Activated CD4-positive, alpha-beta memory T cell treated with anti-CD3 and anti-CD28 coated beads for 36 hours (primary cell): ENCODE data around the gene NARS2. TPM values are rescaled to one million over a fixed set of nuclear protein-coding genes. Genes with fewer than 3 reads are reported as not detected.
A peak's percentile ranks its signal among the peaks of the same experiment; 100 is the strongest.
"Not testable (repeated sequence)": the region's sequence is repeated elsewhere in the genome, so short reads cannot be mapped to it uniquely, and the experiment has no call there.

Source experiments
- CTCF ChIA-PET: fragments of 350-600 bp; sonication (Branson Sonifier 250); formaldehyde crosslinking; loops from one replicate; lab custom pipeline; 2021; ENCODE audit warnings: antibody characterized with exemption, inconsistent platforms; lab: Charles Lee
- POLR2A ChIA-PET: fragments of 350-600 bp; sonication (Branson Sonifier 250); formaldehyde crosslinking; loops from one replicate; lab custom pipeline; 2021; ENCODE audit warnings: antibody characterized with exemption; lab: Charles Lee
- DNase-seq: peaks from one replicate; pipeline ENCODE4 v3.0.0-alpha.2; 2020
- H3K27ac Mint-ChIP-seq: one replicate; pipeline ENCODE4 v1.8.0; 2021; ENCODE audit warnings: mixed read lengths
- H3K27me3 Mint-ChIP-seq: one replicate; pipeline ENCODE4 v1.8.0; 2021; ENCODE audit warnings: mixed read lengths
- H3K36me3 Mint-ChIP-seq: one replicate; pipeline ENCODE4 v1.8.0; 2021; ENCODE audit warnings: mixed read lengths
- H3K4me1 Mint-ChIP-seq: one replicate; pipeline ENCODE4 v1.8.0; 2021; ENCODE audit warnings: low read depth, mixed read lengths
- H3K4me3 Mint-ChIP-seq: one replicate; pipeline ENCODE4 v1.8.0; 2021; ENCODE audit warnings: mild to moderate bottlenecking, mixed read lengths
- H3K9me3 Mint-ChIP-seq: one replicate; pipeline ENCODE4 v1.8.0; 2021; ENCODE audit warnings: mixed read lengths
- intact Hi-C: fragments of 100-400 bp; cut with micrococcal nuclease; formaldehyde crosslinking; loops from one replicate; pipeline ENCODE4 v1.15.1; 2023
- total RNA-seq, 2 experiments: library from RNA; stranded (reverse); gene quantifications; one replicate each; pipeline ENCODE4 v1.2.3, GENCODE V29; 2021

NARS2 gene
- total RNA-seq, 2 experiments from 2014 or later = 22.7 to 24.6 TPM

- no peak for DNase-seq
- no peak overlapping the region for H3K27ac Mint-ChIP-seq
- H3K9me3 Mint-ChIP-seq = no peaks in the 10 kb centered on the region
- H3K4me3 Mint-ChIP-seq = no peak overlapping the region
- ChIA-PET CTCF (interaction anchor here (1.1 kb wide), 1 partner anchor 94 kb away, joined by 3 read pairs; no protein-coding TSS in a partner anchor), POLR2A (no interaction called here)
- H3K27me3 Mint-ChIP-seq = no peaks in the 10 kb centered on the region
- peaks cover 4% of the 10 kb centered on the region for H3K4me1 Mint-ChIP-seq
- intact Hi-C loops = no loop called here
- H3K36me3 Mint-ChIP-seq = peaks cover 16% of the 10 kb centered on the region
Measured at GRCh38 chr11:78470861-78471442, 103.7 kb downstream of the NARS2 start.

- intact Hi-C loops = loop anchor here (5.0 kb wide), 1 partner anchor 92 kb away; no protein-coding TSS in a partner anchor
- ChIA-PET POLR2A (no interaction called here), CTCF (no interaction called here)
- DNase-seq = no peak
- H3K27me3 Mint-ChIP-seq = no peaks in the 10 kb centered on the region
- no peak overlapping the region for H3K27ac Mint-ChIP-seq
- no peak overlapping the region for H3K4me3 Mint-ChIP-seq
- peaks cover 13% of the 10 kb centered on the region for H3K4me1 Mint-ChIP-seq
- no peaks in the 10 kb centered on the region for H3K9me3 Mint-ChIP-seq
- peaks cover 16% of the 10 kb centered on the region for H3K36me3 Mint-ChIP-seq
Measured at GRCh38 chr11:78469896-78470295, 104.8 kb downstream of the NARS2 start.

DNA sequence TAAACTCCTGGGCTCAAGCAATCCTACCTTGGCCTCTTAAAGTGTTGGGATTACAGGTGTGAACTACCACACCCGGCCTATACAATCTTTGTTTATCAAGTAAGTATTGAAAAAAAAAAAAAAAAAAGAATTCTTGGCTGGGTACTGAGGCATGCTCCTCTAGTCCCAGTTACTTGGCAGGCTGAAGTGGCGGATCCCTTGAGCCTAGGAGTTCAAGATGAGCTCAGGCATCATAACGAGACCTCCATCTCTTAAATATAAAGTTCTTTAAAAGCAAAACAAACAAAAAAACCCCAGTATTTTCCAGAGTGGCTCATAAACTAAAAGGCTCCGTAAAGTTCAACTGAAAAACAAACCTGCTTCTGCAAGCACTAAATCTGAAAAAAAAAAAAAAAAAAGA, 106.7 kb downstream of the NARS2 start:
- no peak overlapping the region for H3K27ac Mint-ChIP-seq
- no peak overlapping the region for H3K4me3 Mint-ChIP-seq
- peaks cover 19% of the 10 kb centered on the region for H3K4me1 Mint-ChIP-seq
- H3K36me3 Mint-ChIP-seq = peaks cover 15% of the 10 kb centered on the region
- intact Hi-C loops = loop anchor here (5.0 kb wide), 1 partner anchor 94 kb away; no protein-coding TSS in a partner anchor
- DNase-seq = no peak
- CTCF ChIA-PET = no interaction called here
- no peaks in the 10 kb centered on the region for H3K9me3 Mint-ChIP-seq
- no peaks in the 10 kb centered on the region for H3K27me3 Mint-ChIP-seq
- POLR2A ChIA-PET = no interaction called here

DNA sequence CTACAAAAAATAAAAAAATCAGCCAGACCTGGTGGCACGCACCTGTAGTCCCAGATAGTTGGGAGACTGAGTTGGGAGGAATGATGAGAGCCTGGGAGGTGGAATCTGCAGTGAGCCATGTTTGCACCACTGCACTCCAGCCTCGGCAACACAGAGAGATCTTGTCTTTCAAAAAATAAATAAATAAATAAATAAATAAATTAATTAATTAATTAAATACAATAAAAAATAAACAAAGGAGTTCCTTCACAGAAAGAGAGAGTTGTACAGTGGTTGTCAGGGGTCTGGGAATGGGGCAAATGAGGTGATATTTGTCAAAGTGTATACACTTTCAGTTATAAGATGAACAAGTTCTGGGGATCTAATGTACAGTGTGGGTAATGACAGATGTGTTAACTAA, 107.3 kb downstream of the NARS2 start:
- peaks cover 19% of the 10 kb centered on the region for H3K4me1 Mint-ChIP-seq
- CTCF ChIA-PET = no interaction called here
- no peak overlapping the region for H3K27ac Mint-ChIP-seq
- peaks cover 15% of the 10 kb centered on the region for H3K36me3 Mint-ChIP-seq
- POLR2A ChIA-PET = no interaction called here
- no peaks in the 10 kb centered on the region for H3K27me3 Mint-ChIP-seq
- no peak overlapping the region for H3K4me3 Mint-ChIP-seq
- intact Hi-C loops = loop anchor here (5.0 kb wide), 1 partner anchor 95 kb away; no protein-coding TSS in a partner anchor
- DNase-seq = no peak
- no peaks in the 10 kb centered on the region for H3K9me3 Mint-ChIP-seq

DNA sequence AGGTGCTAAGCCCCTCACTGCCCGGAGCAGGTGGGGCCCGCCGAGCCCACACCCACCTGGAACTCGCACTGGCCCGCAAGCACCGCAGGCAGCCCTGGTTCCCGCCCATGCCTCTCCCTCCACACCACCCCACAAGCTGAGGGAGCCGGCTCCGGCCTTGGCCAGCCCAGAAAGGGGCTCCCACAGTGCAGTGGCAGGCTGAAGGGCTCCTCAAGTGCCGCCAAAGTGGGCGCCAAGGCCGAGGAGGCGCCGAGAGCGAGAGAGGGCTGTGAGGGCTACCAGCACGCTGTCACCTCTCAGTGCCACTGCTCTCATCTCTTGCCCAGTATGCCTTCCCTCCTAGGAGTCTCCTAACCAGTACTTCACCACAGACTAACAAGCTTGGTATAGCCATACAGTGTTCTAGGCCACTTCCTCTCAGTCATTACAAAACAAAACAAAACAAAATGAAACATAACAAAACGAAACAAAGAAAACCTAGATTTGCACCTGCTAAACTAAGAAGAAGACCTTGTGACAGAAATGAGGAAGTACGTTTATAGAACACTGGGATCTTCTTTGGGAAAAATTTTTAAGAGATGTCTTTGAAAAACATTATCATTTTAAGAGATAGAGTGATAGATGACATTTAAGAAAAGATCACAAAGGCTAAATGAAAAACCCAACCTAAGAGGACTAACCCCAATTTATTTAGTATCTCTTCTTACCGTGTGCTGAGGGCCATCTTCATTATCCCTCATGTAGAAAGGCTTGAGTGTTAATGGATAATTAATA, 109.3 kb downstream of the NARS2 start:
- Mint-ChIP-seq H3K9me3 (no peaks in the 10 kb centered on the region), H3K4me3 (peak overlapping the region; percentile 35), H3K27ac (peak overlapping the region; percentile 75), H3K27me3 (no peaks in the 10 kb centered on the region), H3K4me1 (peaks cover 21% of the 10 kb centered on the region), H3K36me3 (peaks cover 22% of the 10 kb centered on the region)
- DNase-seq = peak; percentile 70
- intact Hi-C loops = loop anchor here (2.0 to 5.0 kb wide), 2 partner anchors 41 to 97 kb away; no protein-coding TSS in a partner anchor
- CTCF ChIA-PET = interaction anchor here (0.7 to 1.5 kb wide), 2 partner anchors 44 to 179 kb away, joined by 3 read pairs; no protein-coding TSS in a partner anchor
- POLR2A ChIA-PET = no interaction called here

DNA sequence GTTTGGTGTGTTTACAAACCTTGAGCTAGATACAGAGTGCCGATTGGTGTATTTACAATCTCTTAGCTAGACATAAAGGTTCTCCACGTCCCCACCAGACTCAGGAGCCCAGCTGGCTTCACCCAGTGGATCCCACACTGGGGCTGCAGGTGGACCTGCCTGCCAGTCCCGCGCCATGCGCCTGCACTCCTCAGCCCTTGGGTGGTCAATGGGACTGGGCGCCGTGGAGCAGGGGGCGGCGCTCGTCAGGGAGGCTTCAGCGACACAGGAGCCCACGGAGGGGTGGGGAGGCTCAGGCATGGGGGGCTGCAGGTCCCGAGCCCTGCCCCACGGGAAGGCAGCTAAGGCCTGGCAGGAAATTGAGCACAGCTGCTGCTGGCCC, 109.9 kb downstream of the NARS2 start:
- H3K27ac Mint-ChIP-seq, H3K9me3 Mint-ChIP-seq, POLR2A ChIA-PET, CTCF ChIA-PET, DNase-seq, H3K27me3 Mint-ChIP-seq, H3K4me3 Mint-ChIP-seq: not testable (repeated sequence)
- Mint-ChIP-seq H3K4me1 (peaks cover 23% of the 10 kb centered on the region), H3K36me3 (peaks cover 26% of the 10 kb centered on the region)
- intact Hi-C loops = loop anchor here (2.0 to 5.0 kb wide), 2 partner anchors 40 to 98 kb away; no protein-coding TSS in a partner anchor

DNA sequence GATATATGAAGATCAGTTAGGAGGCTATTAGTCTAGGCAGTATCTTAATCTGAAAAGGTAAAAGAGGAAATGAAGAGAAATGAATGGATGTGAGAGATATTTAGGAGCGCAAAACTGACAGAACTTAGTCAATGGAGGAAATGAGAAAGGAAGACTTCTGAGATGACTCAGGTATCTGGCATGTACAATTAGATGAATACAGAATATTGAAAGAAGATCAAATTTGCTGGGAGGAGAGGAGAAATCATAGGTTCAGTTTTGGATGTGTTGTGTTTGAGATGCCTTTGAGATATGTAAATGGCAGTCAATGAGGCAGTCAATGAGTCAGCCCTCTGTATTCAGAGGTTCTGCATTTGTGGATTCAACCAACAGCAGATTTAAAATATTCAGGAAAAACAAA, 114.2 kb downstream of the NARS2 start:
- Mint-ChIP-seq H3K27me3 (no peaks in the 10 kb centered on the region), H3K27ac (no peak overlapping the region), H3K4me3 (no peak overlapping the region), H3K4me1 (peaks cover 14% of the 10 kb centered on the region), H3K9me3 (no peaks in the 10 kb centered on the region), H3K36me3 (peaks cover 38% of the 10 kb centered on the region)
- POLR2A ChIA-PET = no interaction called here
- CTCF ChIA-PET = no interaction called here
- intact Hi-C loops = no loop called here
- no peak for DNase-seq

DNA sequence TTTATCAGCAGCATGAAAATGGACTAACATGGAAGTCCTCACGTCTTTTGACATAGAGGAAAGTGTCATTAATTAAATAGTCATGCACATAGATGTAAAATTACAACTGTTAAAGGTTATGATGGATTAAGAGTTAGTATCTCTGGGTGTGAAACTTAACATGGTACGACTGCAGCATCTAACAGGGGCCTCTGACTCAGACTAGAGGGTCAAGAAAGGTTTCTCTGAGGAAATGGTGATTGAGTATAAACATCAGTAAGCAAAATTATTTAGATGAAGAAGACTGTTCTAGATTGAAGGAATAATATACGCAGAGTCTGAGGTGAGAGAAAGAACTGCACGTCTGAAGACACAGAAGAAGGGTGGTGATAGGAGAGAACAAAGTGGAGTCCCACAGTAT, 114.9 kb downstream of the NARS2 start:
- H3K27me3 Mint-ChIP-seq = no peaks in the 10 kb centered on the region
- DNase-seq = no peak
- CTCF ChIA-PET = interaction anchor here (0.7 kb wide), 1 partner anchor 565 kb away, joined by 3 read pairs; no protein-coding TSS in a partner anchor
- peaks cover 10% of the 10 kb centered on the region for H3K4me1 Mint-ChIP-seq
- no peak overlapping the region for H3K27ac Mint-ChIP-seq
- peaks cover 36% of the 10 kb centered on the region for H3K36me3 Mint-ChIP-seq
- intact Hi-C loops = no loop called here
- POLR2A ChIA-PET = no interaction called here
- H3K9me3 Mint-ChIP-seq = no peaks in the 10 kb centered on the region
- H3K4me3 Mint-ChIP-seq = no peak overlapping the region

DNA sequence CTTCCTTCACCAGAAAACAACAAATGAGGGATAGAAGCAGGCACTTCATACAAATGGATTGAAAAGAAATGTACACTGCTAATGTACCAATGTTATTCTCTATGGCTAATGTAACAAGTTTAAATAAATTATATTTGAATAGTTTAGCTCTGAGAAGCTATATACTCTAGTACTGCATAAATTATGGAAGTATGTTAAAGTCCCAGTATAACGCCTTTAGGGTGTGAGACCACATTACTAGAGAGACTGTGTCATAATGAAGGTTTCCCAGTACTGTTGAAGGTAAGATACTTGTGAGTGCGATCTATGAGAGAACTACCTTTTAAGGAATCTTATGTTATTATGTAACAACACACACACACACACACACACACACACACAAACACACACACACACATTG, 117.2 kb downstream of the NARS2 start:
- H3K4me3 Mint-ChIP-seq = no peak overlapping the region
- H3K36me3 Mint-ChIP-seq = peaks cover 27% of the 10 kb centered on the region
- no peaks in the 10 kb centered on the region for H3K27me3 Mint-ChIP-seq
- no peak overlapping the region for H3K27ac Mint-ChIP-seq
- ChIA-PET POLR2A (no interaction called here), CTCF (interaction anchor here (1.2 kb wide), 1 partner anchor 39 kb away, joined by 3 read pairs; no protein-coding TSS in a partner anchor)
- no peak for DNase-seq
- intact Hi-C loops = no loop called here
- H3K4me1 Mint-ChIP-seq = peaks cover 13% of the 10 kb centered on the region
- H3K9me3 Mint-ChIP-seq = no peaks in the 10 kb centered on the region

- ChIA-PET POLR2A (interaction anchor here (0.7 kb wide), 1 partner anchor 85 kb away, joined by 4 read pairs; no protein-coding TSS in a partner anchor), CTCF (no interaction called here)
- no peak overlapping the region for H3K4me3 Mint-ChIP-seq
- DNase-seq = no peak
- H3K36me3 Mint-ChIP-seq = peaks cover 9% of the 10 kb centered on the region
- no peaks in the 10 kb centered on the region for H3K9me3 Mint-ChIP-seq
- intact Hi-C loops = no loop called here
- no peaks in the 10 kb centered on the region for H3K27me3 Mint-ChIP-seq
- H3K27ac Mint-ChIP-seq = no peak overlapping the region
- peaks cover 9% of the 10 kb centered on the region for H3K4me1 Mint-ChIP-seq
Measured at GRCh38 chr11:78453140-78453935, 121.3 kb downstream of the NARS2 start.

GRCh38 chr11:78451371-78452150, 123.1 kb downstream of the NARS2 start:
- no peak for DNase-seq
- ChIA-PET POLR2A (interaction anchor here (0.5 kb wide), 1 partner anchor 16 kb away, joined by 8 read pairs; no protein-coding TSS in a partner anchor), CTCF (interaction anchor here (0.6 kb wide), 1 partner anchor 223 kb away, joined by 3 read pairs; no protein-coding TSS in a partner anchor)
- H3K27ac Mint-ChIP-seq = no peak overlapping the region
- H3K4me3 Mint-ChIP-seq = no peak overlapping the region
- H3K4me1 Mint-ChIP-seq = peaks cover 9% of the 10 kb centered on the region
- H3K9me3 Mint-ChIP-seq = no peaks in the 10 kb centered on the region
- peaks cover 1% of the 10 kb centered on the region for H3K36me3 Mint-ChIP-seq
- intact Hi-C loops = no loop called here
- no peaks in the 10 kb centered on the region for H3K27me3 Mint-ChIP-seq
